CD8-positive, alpha-beta memory T cell (primary cell): ENCODE data around the gene CRYBG3. TPM values are rescaled to one million over a fixed set of nuclear protein-coding genes. Genes with fewer than 3 reads are reported as not detected.

Experiments used
- CTCF ChIA-PET: fragments of 350-600 bp; sonication (Branson Sonifier 250); formaldehyde crosslinking; loops from one replicate; lab custom pipeline; 2021; ENCODE audit warnings: antibody characterized with exemption; lab: Charles Lee
- POLR2A ChIA-PET: fragments of 350-600 bp; sonication (Branson Sonifier 250); formaldehyde crosslinking; loops from one replicate; lab custom pipeline; 2021; ENCODE audit warnings: antibody characterized with exemption; lab: Charles Lee
- DNase-seq, 5 donors: peaks; one replicate each; pipeline versions ENCODE4 v3.0.0 to v3.0.0-alpha.2; 2020 to 2022; ENCODE audit warnings: mixed read lengths in 1 of 5
- H3K27ac ChIP-seq: one replicate; pipeline ENCODE4 v1.7.0; 2013; ENCODE audit warnings: low read depth, mild to moderate bottlenecking, low read length, moderate library complexity
- H3K27me3 ChIP-seq: 2 replicates; pipeline ENCODE4 v1.7.0; 2013; ENCODE audit warnings: low read length, mild to moderate bottlenecking; ENCODE audit not compliant: insufficient read depth, poor library complexity, severe bottlenecking
- H3K36me3 ChIP-seq: 2 replicates; pipeline ENCODE4 v1.7.0; 2013; ENCODE audit warnings: mild to moderate bottlenecking, low read length, moderate library complexity; ENCODE audit not compliant: insufficient read depth
- H3K4me1 ChIP-seq: 2 replicates; pipeline ENCODE4 v1.7.0; 2013; ENCODE audit warnings: mild to moderate bottlenecking, low read length, moderate library complexity; ENCODE audit not compliant: insufficient read depth
- H3K4me3 ChIP-seq: 2 replicates; pipeline ENCODE4 v1.7.0; 2013; ENCODE audit warnings: mild to moderate bottlenecking, low read length
- H3K9me3 ChIP-seq: 2 replicates; pipeline ENCODE4 v1.7.0; 2013; ENCODE audit warnings: mild to moderate bottlenecking, low read length
- H3K27ac Mint-ChIP-seq, 8 donors: one replicate each; pipeline ENCODE4 v1.8.0; 2020 to 2021; ENCODE audit warnings: mixed read lengths in 8 of 8, mild to moderate bottlenecking in 6 of 8, inconsistent platforms in 3 of 8, moderate library complexity in 3 of 8
- H3K27me3 Mint-ChIP-seq, 2 donors: one replicate each; pipeline ENCODE4 v1.8.0; 2020 to 2021; ENCODE audit warnings: mixed read lengths in 2 of 2, mild to moderate bottlenecking in 1 of 2, moderate library complexity in 1 of 2
- H3K36me3 Mint-ChIP-seq, 3 donors: one replicate each; pipeline ENCODE4 v1.8.0; 2020 to 2021; ENCODE audit warnings: mixed read lengths in 3 of 3, inconsistent platforms in 1 of 3, mild to moderate bottlenecking in 1 of 3
- H3K4me1 Mint-ChIP-seq, 3 donors: one replicate each; pipeline ENCODE4 v1.8.0; 2020 to 2021; ENCODE audit warnings: mixed read lengths in 3 of 3, inconsistent platforms in 1 of 3, mild to moderate bottlenecking in 1 of 3
- H3K4me3 Mint-ChIP-seq, 7 donors: one replicate each; pipeline ENCODE4 v1.8.0; 2020 to 2021; ENCODE audit warnings: mixed read lengths in 7 of 7, mild to moderate bottlenecking in 6 of 7, moderate library complexity in 4 of 7, inconsistent platforms in 2 of 7
- H3K9me3 Mint-ChIP-seq, 5 donors: one replicate each; pipeline ENCODE4 v1.8.0; 2020 to 2022; ENCODE audit warnings: mixed read lengths in 5 of 5, mild to moderate bottlenecking in 3 of 5, moderate library complexity in 2 of 5, inconsistent platforms in 1 of 5
- polyA plus RNA-seq: library from polyadenylated mRNA; unstranded; fragments of 300-500 nt; fragmentation: Illumina TruSeq; gene quantifications from one replicate; pipeline ENCODE4 v1.2.3, GENCODE V29; 2021
- total RNA-seq, 2 experiments: library from RNA; stranded (reverse); gene quantifications; one replicate each; pipeline ENCODE4 v1.2.3, GENCODE V29; 2021

The CRYBG3 gene
- total and polyA plus RNA-seq, 3 experiments from 2014 or later: 1.5 to 5.5 (median 4.5) TPM

DNA sequence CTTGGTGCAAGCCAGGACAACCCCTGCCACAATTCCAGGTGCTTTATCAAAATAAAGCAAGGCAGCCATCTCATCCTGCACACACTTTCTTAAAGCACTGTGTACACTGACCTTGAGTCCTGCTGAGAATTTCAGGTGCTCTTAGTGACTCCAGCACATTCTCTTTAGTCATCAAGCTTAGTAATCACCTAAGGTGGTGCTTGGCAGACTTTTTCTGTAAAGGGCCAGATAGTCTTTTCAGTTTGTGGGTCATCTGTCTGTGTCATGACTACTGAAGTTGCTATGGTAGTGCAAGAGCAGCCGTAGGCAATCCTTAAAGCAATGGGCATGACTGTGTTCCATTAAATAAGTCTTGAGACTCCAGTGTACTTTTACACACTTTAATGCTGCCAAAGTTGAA lies 114.0 kb downstream of the CRYBG3 start:
- peak overlapping the region in 2 of 8 donors; percentile 41 to 89 for H3K27ac Mint-ChIP-seq
- no peak for DNase-seq
- POLR2A ChIA-PET: no interaction called here
- CTCF ChIA-PET: no interaction called here
- H3K27me3 ChIP-seq: no peaks in the 10 kb centered on the region
- peaks cover 0 to 5% (median 2%) of the 10 kb centered on the region in 3 donors for H3K4me1 Mint-ChIP-seq
- H3K36me3 ChIP-seq: no peaks in the 10 kb centered on the region
- no peak overlapping the region for H3K4me3 ChIP-seq
- H3K4me3 Mint-ChIP-seq: no peak overlapping the region
- peaks cover 6 to 18% (median 7%) of the 10 kb centered on the region in 3 donors for H3K36me3 Mint-ChIP-seq
- no peaks in the 10 kb centered on the region for H3K4me1 ChIP-seq
- H3K27me3 Mint-ChIP-seq: peaks cover 0 to 2% of the 10 kb centered on the region in 2 donors
- no peaks in the 10 kb centered on the region for H3K9me3 ChIP-seq
- no peak overlapping the region for H3K27ac ChIP-seq
- H3K9me3 Mint-ChIP-seq: peaks cover 0 to 2% (median 0%) of the 10 kb centered on the region in 5 donors

DNA sequence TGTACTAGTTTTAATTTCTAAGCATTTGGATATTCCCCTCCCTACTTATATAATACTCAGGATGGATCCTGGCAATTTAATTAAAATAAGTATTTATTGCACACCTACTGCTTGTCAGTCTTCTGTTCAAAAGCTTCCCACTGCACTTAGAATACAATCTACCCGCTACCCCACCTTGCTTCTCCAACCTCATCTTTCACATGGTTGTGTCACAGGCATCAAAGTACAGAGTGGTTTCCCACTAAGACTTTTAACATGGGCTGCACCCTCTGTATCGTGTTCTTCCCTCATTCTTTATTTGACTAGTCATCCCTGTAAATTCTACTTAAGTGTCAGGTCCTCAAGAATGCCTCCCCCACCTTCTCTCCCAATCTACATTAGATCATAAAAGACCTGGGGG lies 115.4 kb downstream of the CRYBG3 start:
- Histone ChIP-seq H3K4me1 (no peaks in the 10 kb centered on the region), H3K27ac (no peak overlapping the region), H3K9me3 (no peaks in the 10 kb centered on the region), H3K4me3 (no peak overlapping the region), H3K27me3 (no peaks in the 10 kb centered on the region), H3K36me3 (no peaks in the 10 kb centered on the region)
- Mint-ChIP-seq H3K4me3 (no peak overlapping the region), H3K27ac (peak overlapping the region in 2 of 8 donors; percentile 8 to 30), H3K4me1 (peaks cover 0 to 5% (median 2%) of the 10 kb centered on the region in 3 donors), H3K36me3 (peaks cover 0 to 20% (median 10%) of the 10 kb centered on the region in 3 donors), H3K27me3 (peaks cover 0 to 2% of the 10 kb centered on the region in 2 donors), H3K9me3 (no peaks in the 10 kb centered on the region)
- DNase-seq: no peak
- ChIA-PET POLR2A (no interaction called here), CTCF (no interaction called here)

GRCh38 chr3:97938444-97938843 lies 116.6 kb downstream of the CRYBG3 start:
- Mint-ChIP-seq H3K27me3 (no peaks in the 10 kb centered on the region), H3K4me3 (no peak overlapping the region), H3K9me3 (no peaks in the 10 kb centered on the region), H3K36me3 (peaks cover 0 to 21% (median 18%) of the 10 kb centered on the region in 3 donors), H3K27ac (peak overlapping the region in 1 of 8 donors; percentile 39), H3K4me1 (peaks cover 0 to 5% (median 2%) of the 10 kb centered on the region in 3 donors)
- POLR2A ChIA-PET: no interaction called here
- Histone ChIP-seq H3K4me3 (no peak overlapping the region), H3K27ac (no peak overlapping the region), H3K9me3 (no peaks in the 10 kb centered on the region), H3K4me1 (no peaks in the 10 kb centered on the region), H3K27me3 (no peaks in the 10 kb centered on the region), H3K36me3 (peaks cover 5% of the 10 kb centered on the region)
- DNase-seq: no peak
- CTCF ChIA-PET: interaction anchor here (1.6 kb wide), 1 partner anchor 57 kb away, joined by 4 read pairs; no protein-coding TSS in a partner anchor

DNA sequence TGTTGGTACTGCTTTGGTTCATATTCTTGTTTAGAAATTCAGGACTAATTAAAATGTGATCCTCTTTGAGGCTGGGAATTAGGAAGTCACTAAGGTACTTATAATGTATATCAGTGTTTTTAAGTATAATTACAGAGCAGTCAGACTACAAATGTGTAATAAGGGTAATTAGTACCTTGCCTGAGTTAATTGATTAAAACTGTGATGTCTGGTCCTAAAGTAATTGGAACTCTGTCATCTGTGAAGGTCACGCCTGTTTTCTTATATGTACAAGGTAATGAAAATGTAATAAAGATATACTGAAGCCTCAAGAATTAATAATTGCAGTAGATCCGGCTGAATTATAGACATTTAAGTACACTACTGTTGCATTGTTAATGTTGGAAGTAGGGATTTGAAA lies 117.6 kb downstream of the CRYBG3 start:
- Histone ChIP-seq H3K4me1 (no peaks in the 10 kb centered on the region), H3K27me3 (no peaks in the 10 kb centered on the region), H3K36me3 (peaks cover 5% of the 10 kb centered on the region), H3K4me3 (no peak overlapping the region), H3K27ac (no peak overlapping the region), H3K9me3 (no peaks in the 10 kb centered on the region)
- POLR2A ChIA-PET: no interaction called here
- H3K27me3 Mint-ChIP-seq: no peaks in the 10 kb centered on the region
- H3K27ac Mint-ChIP-seq: no peak overlapping the region
- peaks cover 0 to 5% (median 2%) of the 10 kb centered on the region in 3 donors for H3K4me1 Mint-ChIP-seq
- H3K4me3 Mint-ChIP-seq: no peak overlapping the region
- DNase-seq: no peak
- CTCF ChIA-PET: interaction anchor here (0.8 to 2.2 kb wide), 7 partner anchors 10 to 147 kb away, joined by 3 to 7 read pairs (median 4); no protein-coding TSS in a partner anchor
- peaks cover 0 to 30% (median 18%) of the 10 kb centered on the region in 3 donors for H3K36me3 Mint-ChIP-seq
- H3K9me3 Mint-ChIP-seq: no peaks in the 10 kb centered on the region

DNA sequence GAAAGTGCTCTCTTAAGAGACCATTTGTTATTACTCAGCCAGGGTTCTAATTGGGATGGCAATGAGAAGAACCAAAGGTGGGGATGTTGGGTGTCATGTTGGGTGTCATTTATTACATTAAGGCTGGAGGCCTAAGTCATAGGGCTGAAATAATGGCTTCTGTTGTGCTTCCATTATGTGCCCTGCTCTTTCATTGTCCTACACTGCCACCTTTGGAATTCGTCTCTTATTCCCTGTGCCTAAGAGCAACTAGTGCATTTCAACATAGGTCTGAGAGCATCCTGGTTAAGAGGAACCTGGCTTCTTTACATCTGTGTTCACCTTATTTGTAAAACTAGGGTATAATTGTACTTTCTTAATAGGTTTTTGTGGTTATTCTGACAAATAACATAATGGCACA lies 118.2 kb downstream of the CRYBG3 start:
- DNase-seq: peak in 2 of 5 donors; percentile 8 to 15
- Histone ChIP-seq H3K27me3 (no peaks in the 10 kb centered on the region), H3K36me3 (peaks cover 5% of the 10 kb centered on the region), H3K9me3 (no peaks in the 10 kb centered on the region), H3K27ac (no peak overlapping the region), H3K4me1 (no peaks in the 10 kb centered on the region), H3K4me3 (no peak overlapping the region)
- POLR2A ChIA-PET: no interaction called here
- H3K4me3 Mint-ChIP-seq: no peak overlapping the region
- peaks cover 0 to 33% (median 18%) of the 10 kb centered on the region in 3 donors for H3K36me3 Mint-ChIP-seq
- no peaks in the 10 kb centered on the region for H3K27me3 Mint-ChIP-seq
- peaks cover 0 to 5% (median 2%) of the 10 kb centered on the region in 3 donors for H3K4me1 Mint-ChIP-seq
- CTCF ChIA-PET: interaction anchor here (0.6 to 2.2 kb wide), 10 partner anchors 11 to 148 kb away, joined by 3 to 7 read pairs (median 4); no protein-coding TSS in a partner anchor
- no peaks in the 10 kb centered on the region for H3K9me3 Mint-ChIP-seq
- peak overlapping the region in 3 of 8 donors; percentile 21 to 62 (median 27) for H3K27ac Mint-ChIP-seq

- Mint-ChIP-seq H3K4me1 (peaks cover 0 to 5% (median 2%) of the 10 kb centered on the region in 3 donors), H3K9me3 (no peaks in the 10 kb centered on the region), H3K36me3 (peaks cover 3 to 57% (median 19%) of the 10 kb centered on the region in 3 donors), H3K27me3 (no peaks in the 10 kb centered on the region), H3K4me3 (no peak overlapping the region), H3K27ac (peak overlapping the region in 2 of 8 donors; percentile 35 to 66)
- peaks cover 14% of the 10 kb centered on the region for H3K36me3 ChIP-seq
- no peak for DNase-seq
- H3K27ac ChIP-seq: no peak overlapping the region
- H3K27me3 ChIP-seq: no peaks in the 10 kb centered on the region
- ChIA-PET POLR2A (no interaction called here), CTCF (interaction anchor here (1.0 to 1.5 kb wide), 4 partner anchors 8 to 80 kb away, joined by 3 to 7 read pairs (median 4); no protein-coding TSS in a partner anchor)
- no peak overlapping the region for H3K4me3 ChIP-seq
- H3K4me1 ChIP-seq: no peaks in the 10 kb centered on the region
- no peaks in the 10 kb centered on the region for H3K9me3 ChIP-seq
Observed at GRCh38 chr3:97942801-97943546, 121.2 kb downstream of the CRYBG3 start.

DNA sequence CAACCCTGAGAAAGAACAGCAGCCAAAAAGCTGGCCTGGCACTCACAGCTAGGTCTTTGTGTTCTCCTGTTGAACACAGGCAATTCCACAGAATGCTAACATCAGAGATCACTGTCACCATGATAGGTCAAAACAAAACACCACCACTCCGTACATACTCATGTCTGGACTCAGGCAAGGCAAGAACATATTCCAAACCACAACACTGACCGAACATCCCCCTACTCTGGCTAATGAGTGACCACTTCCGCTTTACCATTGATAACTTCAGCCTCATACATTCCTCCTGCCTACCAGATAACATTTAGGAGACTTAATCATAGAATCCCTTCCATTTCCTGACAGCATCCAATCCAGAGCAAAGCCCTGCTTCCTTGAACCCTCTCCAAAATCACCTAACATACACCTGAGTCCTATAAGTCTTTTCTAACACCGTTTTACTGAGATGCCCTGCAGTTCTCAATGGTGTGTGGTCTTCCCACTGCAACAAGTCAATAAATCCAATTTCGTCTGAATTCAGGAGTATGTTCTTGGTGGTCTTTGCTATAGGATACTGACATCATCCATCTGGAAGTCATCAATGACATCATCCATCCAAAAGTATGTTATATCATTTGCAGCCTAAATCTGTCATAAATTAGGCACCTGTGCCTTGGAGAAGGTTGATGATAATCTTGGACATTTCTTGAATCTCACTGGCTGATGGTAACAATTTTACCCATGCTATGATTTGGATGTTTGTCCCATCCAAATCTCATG lies 126.7 kb downstream of the CRYBG3 start:
- ChIA-PET POLR2A (interaction anchor here (0.6 kb wide), 1 partner anchor 12 kb away, joined by 3 read pairs; no protein-coding TSS in a partner anchor), CTCF (no interaction called here)
- Histone ChIP-seq H3K27me3 (no peaks in the 10 kb centered on the region), H3K27ac (no peak overlapping the region), H3K36me3 (peaks cover 31% of the 10 kb centered on the region), H3K4me1 (no peaks in the 10 kb centered on the region), H3K4me3 (no peak overlapping the region), H3K9me3 (no peaks in the 10 kb centered on the region)
- Mint-ChIP-seq H3K27me3 (no peaks in the 10 kb centered on the region), H3K9me3 (no peaks in the 10 kb centered on the region), H3K4me3 (no peak overlapping the region), H3K36me3 (peaks cover 12 to 91% (median 34%) of the 10 kb centered on the region in 3 donors), H3K27ac (peak overlapping the region in 3 of 8 donors; percentile 8 to 51 (median 12)), H3K4me1 (no peaks in the 10 kb centered on the region)
- DNase-seq: no peak
